ENCODE measurements around the gene ATP10B. TPM values are rescaled to one million over a fixed set of nuclear protein-coding genes. Genes with fewer than 3 reads are reported as not detected.

The ATP10B gene
- total RNA-seq, 1 donor from 2014 or later: not detected

GRCh38 chr5:160614136-160614535 lies 237.9 kb downstream of the ATP10B start:
- DNase-seq: no peak
- no peak for ATAC-seq
- intact Hi-C loops (cut with micrococcal nuclease): no loop called here

- no peak for DNase-seq
- ATAC-seq: no peak
- intact Hi-C loops (cut with micrococcal nuclease): no loop called here
Measured at GRCh38 chr5:160605266-160605665, 246.7 kb downstream of the ATP10B start.

GRCh38 chr5:160604484-160604883 lies 247.5 kb downstream of the ATP10B start:
- no peak for DNase-seq
- intact Hi-C loops (cut with micrococcal nuclease): no loop called here
- no peak for ATAC-seq

GRCh38 chr5:160602744-160603143 lies 249.3 kb downstream of the ATP10B start:
- intact Hi-C loops (cut with micrococcal nuclease): no loop called here
- ATAC-seq (no peak), DNase-seq (no peak)

- no peak for DNase-seq
- intact Hi-C loops (cut with micrococcal nuclease): no loop called here
- no peak for ATAC-seq
Measured at GRCh38 chr5:160601046-160601445, 251.0 kb downstream of the ATP10B start.

GRCh38 chr5:160573318-160573717 lies 278.7 kb downstream of the ATP10B start:
- ATAC-seq: no peak
- no peak for DNase-seq
- intact Hi-C loops (cut with micrococcal nuclease): no loop called here

- intact Hi-C loops (cut with micrococcal nuclease): no loop called here
- DNase-seq: no peak
- no peak for ATAC-seq
Measured at GRCh38 chr5:160567031-160567705, 284.8 kb downstream of the ATP10B start.

GRCh38 chr5:160565376-160565775 lies 286.6 kb downstream of the ATP10B start:
- no peak for ATAC-seq
- no peak for DNase-seq
- intact Hi-C loops (cut with micrococcal nuclease): no loop called here

- DNase-seq (no peak), ATAC-seq (no peak)
- intact Hi-C loops (cut with micrococcal nuclease): no loop called here
Measured at GRCh38 chr5:160556846-160557245, 295.2 kb downstream of the ATP10B start.

- DNase-seq: no peak
- no peak for ATAC-seq
- intact Hi-C loops (cut with micrococcal nuclease): no loop called here
Measured at GRCh38 chr5:160555971-160556631, 295.9 kb downstream of the ATP10B start.

GRCh38 chr5:160555581-160555970 lies 296.4 kb downstream of the ATP10B start:
- DNase-seq (no peak), ATAC-seq (no peak)
- intact Hi-C loops (cut with micrococcal nuclease): no loop called here

GRCh38 chr5:160550075-160550474 lies 301.9 kb downstream of the ATP10B start:
- ATAC-seq: no peak
- intact Hi-C loops (cut with micrococcal nuclease): no loop called here

GRCh38 chr5:160548949-160549645 lies 302.9 kb downstream of the ATP10B start:
- DNase-seq: no peak
- intact Hi-C loops (cut with micrococcal nuclease): no loop called here
- ATAC-seq: no peak

More at GRCh38 chr5:160550075-160550474, 301.9 kb downstream of the ATP10B start:
- no peak for DNase-seq

- DNase-seq (no peak), ATAC-seq (no peak)
- intact Hi-C loops (cut with micrococcal nuclease): no loop called here
Measured at GRCh38 chr5:160547872-160548271, 304.1 kb downstream of the ATP10B start.

- ATAC-seq (no peak), DNase-seq (no peak)
- intact Hi-C loops (cut with micrococcal nuclease): no loop called here
Measured at GRCh38 chr5:160547061-160547460, 304.9 kb downstream of the ATP10B start.

- intact Hi-C loops (cut with micrococcal nuclease): no loop called here
- ATAC-seq (no peak), DNase-seq (no peak)
Measured at GRCh38 chr5:160545832-160546231, 306.2 kb downstream of the ATP10B start.

- no peak for ATAC-seq
- DNase-seq: no peak
- intact Hi-C loops (cut with micrococcal nuclease): no loop called here
Measured at GRCh38 chr5:160543395-160543794, 308.6 kb downstream of the ATP10B start.

- no peak for ATAC-seq
- intact Hi-C loops (cut with micrococcal nuclease): no loop called here
- DNase-seq: no peak
Measured at GRCh38 chr5:160542840-160543239, 309.2 kb downstream of the ATP10B start.

GRCh38 chr5:160542281-160542680 lies 309.7 kb downstream of the ATP10B start:
- DNase-seq (no peak), ATAC-seq (no peak)
- intact Hi-C loops (cut with micrococcal nuclease): no loop called here

GRCh38 chr5:160539431-160539830 lies 312.6 kb downstream of the ATP10B start:
- DNase-seq (no peak), ATAC-seq (no peak)
- intact Hi-C loops (cut with micrococcal nuclease): no loop called here

- ATAC-seq (no peak), DNase-seq (no peak)
- intact Hi-C loops (cut with micrococcal nuclease): no loop called here
Measured at GRCh38 chr5:160537940-160538339, 314.1 kb downstream of the ATP10B start.
